Naive thymus-derived CD4-positive, alpha-beta T cell (primary cell): Measurements from ENCODE around the gene DNMT3A. TPM values are rescaled to one million over a fixed set of nuclear protein-coding genes. Genes with fewer than 3 reads are reported as not detected.
A peak's percentile ranks its signal among the peaks of the same experiment; 100 is the strongest.

Source experiments
- ATAC-seq: fragments of 150-1000 bp; cut with Tn5 transposase; 2 replicates; pipeline ENCODE4 v1.10.0; 2021; ENCODE audit warnings: mild to moderate bottlenecking, moderate library complexity
- CTCF ChIA-PET: fragments of 350-600 bp; sonication (Branson Sonifier 250); formaldehyde crosslinking; loops from one replicate; lab custom pipeline; 2021; ENCODE audit warnings: antibody characterized with exemption; lab: Charles Lee
- POLR2A ChIA-PET: fragments of 350-600 bp; sonication (Branson Sonifier 250); formaldehyde crosslinking; loops from one replicate; lab custom pipeline; 2021; ENCODE audit warnings: antibody characterized with exemption, inconsistent platforms; lab: Charles Lee
- DNase-seq, 9 donors: peaks; one replicate each; pipeline versions ENCODE4 v3.0.0 to v3.0.0-alpha.2; 2020 to 2022; ENCODE audit warnings: mixed read lengths in 1 of 9
- H3K27ac ChIP-seq: one replicate; pipeline ENCODE4 v1.7.0; 2013; ENCODE audit warnings: mild to moderate bottlenecking, low read depth, low read length, moderate library complexity
- H3K27me3 ChIP-seq, 2 donors: one replicate each; pipeline ENCODE4 v1.7.0; 2013; ENCODE audit warnings: low read length in 2 of 2, mild to moderate bottlenecking in 2 of 2, moderate library complexity in 2 of 2; ENCODE audit not compliant: control insufficient read depth in 2 of 2, insufficient read depth in 2 of 2
- H3K36me3 ChIP-seq, 3 experiments: 1 replicate in 2 of 3; 2 replicates in 1 of 3; pipeline ENCODE4 v1.7.0; 2013; ENCODE audit warnings: low read length in 3 of 3, mild to moderate bottlenecking in 3 of 3, moderate library complexity in 1 of 3; ENCODE audit not compliant: insufficient read depth in 3 of 3, control insufficient read depth in 2 of 3
- H3K4me1 ChIP-seq, 2 donors: one replicate each; pipeline ENCODE4 v1.7.0; 2013; ENCODE audit warnings: low read length in 2 of 2, mild to moderate bottlenecking in 2 of 2, moderate library complexity in 1 of 2; ENCODE audit not compliant: control insufficient read depth in 2 of 2, insufficient read depth in 2 of 2
- H3K4me3 ChIP-seq: 2 replicates; pipeline ENCODE4 v1.7.0; 2013; ENCODE audit warnings: mild to moderate bottlenecking, low read length
- H3K9me3 ChIP-seq, 3 experiments: 1 replicate in 2 of 3; 2 replicates in 1 of 3; pipeline ENCODE4 v1.7.0; 2013; ENCODE audit warnings: low read length in 3 of 3; ENCODE audit not compliant: control insufficient read depth in 2 of 3
- H3K27ac Mint-ChIP-seq, 9 donors: one replicate each; pipeline ENCODE4 v1.8.0; 2020 to 2022; ENCODE audit warnings: mixed read lengths in 9 of 9, mild to moderate bottlenecking in 8 of 9, moderate library complexity in 5 of 9, inconsistent platforms in 2 of 9
- H3K27me3 Mint-ChIP-seq, 5 donors: one replicate each; pipeline ENCODE4 v1.8.0; 2021 to 2022; ENCODE audit warnings: mixed read lengths in 5 of 5, mild to moderate bottlenecking in 1 of 5
- H3K36me3 Mint-ChIP-seq, 5 donors: one replicate each; pipeline ENCODE4 v1.8.0; 2020 to 2022; ENCODE audit warnings: mixed read lengths in 5 of 5, mild to moderate bottlenecking in 3 of 5, inconsistent platforms in 1 of 5
- H3K4me1 Mint-ChIP-seq, 7 donors: one replicate each; pipeline ENCODE4 v1.8.0; 2020 to 2022; ENCODE audit warnings: mixed read lengths in 7 of 7, mild to moderate bottlenecking in 3 of 7, inconsistent platforms in 1 of 7
- H3K4me3 Mint-ChIP-seq, 10 donors: one replicate each; pipeline ENCODE4 v1.8.0; 2020 to 2022; ENCODE audit warnings: mild to moderate bottlenecking in 10 of 10, mixed read lengths in 10 of 10, moderate library complexity in 6 of 10, inconsistent platforms in 2 of 10
- H3K9me3 Mint-ChIP-seq, 11 donors: one replicate each; pipeline ENCODE4 v1.8.0; 2020 to 2022; ENCODE audit warnings: mixed read lengths in 11 of 11, mild to moderate bottlenecking in 4 of 11, inconsistent platforms in 1 of 11, moderate library complexity in 1 of 11
- intact Hi-C, 2 donors: fragments of 100-400 bp; cut with micrococcal nuclease; formaldehyde crosslinking; loops; one replicate each; pipeline ENCODE4 v1.15.1; 2023
- polyA plus RNA-seq, 2 donors: library from polyadenylated mRNA; unstranded; fragments of 300-500 nt; fragmentation: Illumina TruSeq; gene quantifications; one replicate each; pipeline ENCODE4 v1.2.3, GENCODE V29; 2021
- total RNA-seq, 6 experiments: library from RNA in 5 of 6; stranded (reverse) in 5 of 6; gene quantifications; 1 replicate in 5 of 6; 2 replicates in 1 of 6; pipeline ENCODE4 v1.2.3 and lab custom pipeline; 2021 to 2026

The DNMT3A gene
- total and polyA plus RNA-seq, 7 experiments from 2014 or later = 19.4 to 117 (median 80.7) TPM

- peaks cover 15 to 44% (median 33%) of the 10 kb centered on the region in 7 donors for H3K4me1 Mint-ChIP-seq
- H3K9me3 Mint-ChIP-seq = peaks cover 0 to 1% (median 0%) of the 10 kb centered on the region in 11 donors
- Histone ChIP-seq H3K4me1 (peaks cover 0 to 7% of the 10 kb centered on the region in 2 donors), H3K36me3 (peaks cover 0 to 56% (median 4%) of the 10 kb centered on the region in 3 experiments), H3K27ac (no peak overlapping the region), H3K4me3 (no peak overlapping the region), H3K9me3 (no peaks in the 10 kb centered on the region), H3K27me3 (no peaks in the 10 kb centered on the region)
- no peak for ATAC-seq
- CTCF ChIA-PET = no interaction called here
- peaks cover 6 to 35% (median 26%) of the 10 kb centered on the region in 5 donors for H3K36me3 Mint-ChIP-seq
- H3K4me3 Mint-ChIP-seq = peak overlapping the region in 1 of 10 donors; percentile 38
- intact Hi-C loops = no loop called here
- DNase-seq = no peak
- POLR2A ChIA-PET = interaction anchor here (6.0 kb wide), 1 partner anchor 16 kb away, joined by 30 read pairs; no protein-coding TSS in a partner anchor
- peak overlapping the region; percentile 20 to 81 (median 65) for H3K27ac Mint-ChIP-seq
- H3K27me3 Mint-ChIP-seq = no peaks in the 10 kb centered on the region
These were observed 85.2 kb downstream of the DNMT3A start for GRCh38 chr2:25256488-25256875.

DNA sequence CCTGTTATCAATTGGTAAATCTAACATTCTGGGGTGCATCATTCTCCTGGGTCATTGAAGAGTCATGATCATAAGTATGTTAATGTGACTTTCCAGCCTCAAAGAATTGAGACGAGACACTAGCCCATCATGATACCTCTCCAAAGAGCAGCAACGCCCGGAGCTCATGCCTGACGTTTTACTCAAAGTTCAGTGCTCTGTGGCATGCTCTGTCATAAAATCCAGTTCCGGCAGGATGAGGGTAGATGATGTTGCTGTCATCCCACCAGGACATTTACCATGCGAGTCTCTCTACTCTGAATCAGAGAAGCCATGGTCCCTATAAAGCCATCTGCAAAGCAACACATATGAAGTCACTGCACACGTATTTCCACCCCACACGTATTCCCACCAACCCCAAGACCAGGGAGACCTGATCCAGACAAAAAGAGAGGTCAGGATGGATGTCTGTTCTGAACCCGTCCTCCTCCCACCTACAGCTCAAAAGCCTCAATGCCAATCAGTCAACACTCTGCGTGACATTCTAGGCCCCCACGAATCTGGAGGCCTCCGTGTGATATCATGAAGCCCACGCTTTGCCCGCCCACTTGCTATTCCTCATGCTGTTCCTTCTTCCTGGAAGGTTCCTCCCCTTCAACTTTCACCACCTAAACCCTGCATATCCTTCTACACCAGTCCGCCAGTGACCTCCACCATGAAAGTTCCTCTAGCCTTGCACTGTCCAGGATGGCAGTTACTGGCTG, 85.8 kb downstream of the DNMT3A start:
- Histone ChIP-seq H3K27ac (no peak overlapping the region), H3K27me3 (no peaks in the 10 kb centered on the region), H3K9me3 (no peaks in the 10 kb centered on the region), H3K4me1 (peaks cover 0 to 7% of the 10 kb centered on the region in 2 donors), H3K4me3 (no peak overlapping the region), H3K36me3 (peaks cover 0 to 56% (median 4%) of the 10 kb centered on the region in 3 experiments)
- ATAC-seq (no peak), DNase-seq (no peak)
- H3K9me3 Mint-ChIP-seq = peaks cover 0 to 1% (median 0%) of the 10 kb centered on the region in 11 donors
- peaks cover 6 to 35% (median 26%) of the 10 kb centered on the region in 5 donors for H3K36me3 Mint-ChIP-seq
- CTCF ChIA-PET = no interaction called here
- no peaks in the 10 kb centered on the region for H3K27me3 Mint-ChIP-seq
- H3K4me1 Mint-ChIP-seq = peaks cover 19 to 45% (median 34%) of the 10 kb centered on the region in 7 donors
- intact Hi-C loops = no loop called here
- H3K27ac Mint-ChIP-seq = peak overlapping the region; percentile 20 to 89 (median 65)
- H3K4me3 Mint-ChIP-seq = peak overlapping the region in 1 of 10 donors; percentile 38
- POLR2A ChIA-PET = interaction anchor here (0.6 to 6.7 kb wide), 3 partner anchors 16 to 206 kb away, joined by 3 to 106 read pairs (median 71); no protein-coding TSS in a partner anchor

GRCh38 chr2:25254961-25255360, 86.8 kb downstream of the DNMT3A start:
- Mint-ChIP-seq H3K4me1 (peaks cover 23 to 50% (median 39%) of the 10 kb centered on the region in 7 donors), H3K9me3 (peaks cover 0 to 1% (median 0%) of the 10 kb centered on the region in 11 donors), H3K27me3 (no peaks in the 10 kb centered on the region), H3K27ac (peak overlapping the region in 8 of 9 donors; percentile 18 to 87 (median 79)), H3K4me3 (peak overlapping the region in 6 of 10 donors; percentile 2 to 42 (median 26)), H3K36me3 (peaks cover 6 to 30% (median 21%) of the 10 kb centered on the region in 5 donors)
- no peak for ATAC-seq
- POLR2A ChIA-PET = interaction anchor here (6.5 to 6.7 kb wide), 2 partner anchors 17 to 23 kb away, joined by 71 to 106 read pairs; no protein-coding TSS in a partner anchor
- Histone ChIP-seq H3K4me3 (no peak overlapping the region), H3K27ac (no peak overlapping the region), H3K36me3 (peaks cover 0 to 48% (median 0%) of the 10 kb centered on the region in 3 experiments), H3K27me3 (no peaks in the 10 kb centered on the region), H3K9me3 (no peaks in the 10 kb centered on the region), H3K4me1 (peaks cover 6 to 14% of the 10 kb centered on the region in 2 donors)
- CTCF ChIA-PET = no interaction called here
- no peak for DNase-seq
- intact Hi-C loops = no loop called here

GRCh38 chr2:25253153-25253626, 88.5 kb downstream of the DNMT3A start:
- intact Hi-C loops = loop anchor here in 1 of 2 donors (2.0 kb wide), 1 partner anchor 20 kb away; no protein-coding TSS in a partner anchor
- peaks cover 27 to 55% (median 45%) of the 10 kb centered on the region in 7 donors for H3K4me1 Mint-ChIP-seq

DNA sequence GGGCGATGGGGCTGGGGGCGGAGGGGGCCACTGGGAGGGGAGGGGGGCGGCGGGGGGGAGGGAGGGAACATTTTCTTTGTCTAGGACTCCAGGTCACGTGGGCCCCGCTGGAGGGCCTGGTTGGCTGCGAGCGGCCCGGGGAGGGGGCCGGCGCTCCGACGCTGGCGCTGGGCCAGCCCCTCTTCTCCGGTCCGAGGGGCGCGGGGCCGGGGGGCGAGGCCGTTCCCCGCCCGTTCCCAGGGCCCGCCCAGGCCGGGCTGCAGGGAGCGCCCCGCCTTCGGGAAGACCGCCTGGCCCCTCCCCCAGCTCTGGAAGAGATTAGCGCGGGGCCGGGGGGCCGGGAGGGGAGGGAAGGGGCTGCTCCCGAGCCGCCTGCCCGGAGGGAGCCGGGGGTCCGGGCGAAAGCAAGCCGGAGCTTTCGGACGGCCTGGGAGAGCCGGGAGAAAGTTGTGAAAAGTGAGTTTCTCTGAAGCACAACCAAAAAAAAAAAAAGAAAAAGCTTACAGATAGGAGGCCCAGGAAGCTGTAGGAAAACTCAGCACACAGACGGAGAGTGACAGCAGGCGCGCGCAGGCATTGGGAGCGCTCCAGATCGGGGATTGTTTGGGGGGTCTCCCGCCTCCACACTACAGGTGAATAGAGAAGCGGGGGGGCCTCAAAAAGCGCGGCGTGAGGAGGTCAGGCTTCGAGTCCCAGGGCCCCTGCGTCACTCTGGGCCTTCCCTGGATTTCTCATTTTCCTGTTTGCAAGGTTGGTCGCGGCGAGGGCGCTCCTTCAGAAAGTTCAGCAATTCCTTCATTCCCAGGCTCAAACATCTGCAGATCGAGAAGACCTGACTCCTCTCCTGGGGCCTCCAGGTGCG, 89.2 kb downstream of the DNMT3A start:
- H3K36me3 ChIP-seq = peaks cover 0 to 45% (median 6%) of the 10 kb centered on the region in 3 experiments
- DNase-seq = peak; percentile 36 to 67 (median 56)
- peak overlapping the region; percentile 70 to 93 (median 85) for H3K27ac Mint-ChIP-seq
- H3K4me1 ChIP-seq = peaks cover 6 to 22% of the 10 kb centered on the region in 2 donors
- intact Hi-C loops = loop anchor here (1.0 to 2.0 kb wide), 6 partner anchors 20 to 124 kb away; no protein-coding TSS in a partner anchor
- POLR2A ChIA-PET = interaction anchor here (0.6 to 6.7 kb wide), 13 partner anchors 8 to 252 kb away, joined by 3 to 106 read pairs (median 5); no protein-coding TSS in a partner anchor
- peak; percentile 77 for ATAC-seq
- peaks cover 6 to 36% (median 21%) of the 10 kb centered on the region in 5 donors for H3K36me3 Mint-ChIP-seq
- H3K27ac ChIP-seq = peak overlapping the region; percentile 87
- no peaks in the 10 kb centered on the region for H3K27me3 Mint-ChIP-seq
- H3K4me1 Mint-ChIP-seq = peaks cover 26 to 55% (median 45%) of the 10 kb centered on the region in 7 donors
- H3K9me3 ChIP-seq = no peaks in the 10 kb centered on the region
- CTCF ChIA-PET = interaction anchor here (0.6 to 3.9 kb wide), 8 partner anchors 10 to 280 kb away, joined by 3 to 18 read pairs (median 4); no protein-coding TSS in a partner anchor
- peak overlapping the region; percentile 82 to 91 (median 90) for H3K4me3 Mint-ChIP-seq
- no peaks in the 10 kb centered on the region for H3K27me3 ChIP-seq
- H3K4me3 ChIP-seq = peak overlapping the region; percentile 53
- H3K9me3 Mint-ChIP-seq = peaks cover 0 to 1% (median 0%) of the 10 kb centered on the region in 11 donors

More at GRCh38 chr2:25253153-25253626, 88.5 kb downstream of the DNMT3A start:
- DNase-seq (no peak), ATAC-seq (no peak)
- Histone ChIP-seq H3K27ac (peak overlapping the region; percentile 87), H3K27me3 (no peaks in the 10 kb centered on the region), H3K9me3 (no peaks in the 10 kb centered on the region), H3K4me3 (no peak overlapping the region), H3K36me3 (peaks cover 0 to 45% (median 0%) of the 10 kb centered on the region in 3 experiments), H3K4me1 (peaks cover 6 to 22% of the 10 kb centered on the region in 2 donors)
- H3K9me3 Mint-ChIP-seq = peaks cover 0 to 1% (median 0%) of the 10 kb centered on the region in 11 donors
- H3K27me3 Mint-ChIP-seq = no peaks in the 10 kb centered on the region
- ChIA-PET POLR2A (interaction anchor here (1.2 to 6.7 kb wide), 9 partner anchors 10 to 109 kb away, joined by 3 to 106 read pairs (median 11); no protein-coding TSS in a partner anchor), CTCF (interaction anchor here (0.6 to 3.9 kb wide), 4 partner anchors 20 to 280 kb away, joined by 3 to 18 read pairs (median 6); no protein-coding TSS in a partner anchor)
- peak overlapping the region; percentile 68 to 91 (median 84) for H3K4me3 Mint-ChIP-seq
- H3K36me3 Mint-ChIP-seq = peaks cover 6 to 34% (median 21%) of the 10 kb centered on the region in 5 donors
- H3K27ac Mint-ChIP-seq = peak overlapping the region; percentile 70 to 93 (median 85)
